C1 segment of cervical spinal cord (tissue), 14 donors: ENCODE measurements around the gene EXOC1.

Source experiments
- DNase-seq, 14 donors: peaks; one replicate each; lab custom pipeline; 2025; lab: John Stamatoyannopoulos, UW

EXOC1 gene

DNA sequence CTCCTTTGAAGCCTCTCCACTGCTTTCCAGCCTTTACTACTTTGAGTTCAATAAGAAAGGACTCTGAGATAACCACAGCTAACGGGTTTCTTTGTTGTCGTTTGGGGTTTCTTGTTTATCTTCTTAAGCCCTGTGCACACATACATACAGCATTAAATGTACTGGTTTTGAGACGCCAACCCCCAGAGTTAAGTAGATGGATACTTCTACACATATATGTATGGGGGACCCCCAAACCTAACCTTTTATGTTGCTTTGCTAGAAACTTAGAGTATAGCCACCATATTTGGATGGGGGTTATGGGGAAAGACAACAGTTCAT, 96.0 kb downstream of the EXOC1 start:
- no peak for DNase-seq

DNA sequence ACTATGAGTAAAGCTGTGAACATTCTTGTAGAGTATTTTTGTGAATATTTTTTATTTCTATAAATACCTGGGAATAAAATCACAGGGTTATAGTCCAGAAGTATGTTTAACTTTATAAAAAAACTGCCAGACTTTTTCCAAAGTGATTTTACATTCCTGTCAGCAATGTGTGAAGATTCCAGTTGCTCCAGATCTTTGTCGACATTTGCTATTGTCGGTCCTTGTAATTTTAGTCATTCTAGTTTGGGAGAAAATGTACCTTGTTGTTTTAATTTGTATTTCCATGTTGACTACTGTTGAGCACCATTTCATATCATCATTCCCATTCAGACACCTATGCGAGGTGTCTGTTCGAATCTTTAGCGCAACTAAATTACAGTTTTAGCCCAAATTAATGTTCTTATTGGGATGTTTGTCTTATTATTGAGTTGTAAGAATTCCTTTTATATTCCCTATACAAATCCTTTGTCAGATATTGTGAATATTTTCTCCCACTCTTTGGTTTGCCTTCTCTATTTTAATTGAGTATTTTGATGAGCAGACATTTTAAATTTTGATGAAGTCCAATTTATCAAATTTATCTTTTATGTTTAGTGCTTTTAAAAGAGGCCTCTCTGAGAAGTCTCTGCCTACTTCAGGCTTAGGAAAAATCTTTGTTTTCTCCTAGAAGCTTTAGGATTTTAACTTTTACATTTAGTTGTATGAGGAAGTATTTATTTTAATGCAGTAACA, 97.9 kb downstream of the EXOC1 start:
- no peak for DNase-seq
